GM12878 (cell line): ENCODE data around the gene CLDN34.

ENCODE experiments used
- BRCA1 ChIP-seq: IDR thresholded peaks from 2 replicates; pipeline ENCODE4 v1.6.1; 2011; ENCODE audit warnings: low read depth, low read length, improper control_type of control experiment
- CREB1 ChIP-seq: IDR thresholded peaks from 2 replicates; pipeline ENCODE4 v1.6.1; 2012; ENCODE audit warnings: low read depth, mild to moderate bottlenecking, inconsistent platforms
- CTCF ChIP-seq, 3 experiments: IDR thresholded peaks in 2 of 3; conservative IDR thresholded peaks in 1 of 3; 2 replicates each; pipeline ENCODE4 v1.5.1; 2011; ENCODE audit warnings: low read depth in 3 of 3, low read length in 3 of 3, mild to moderate bottlenecking in 3 of 3, control low read depth in 2 of 3, moderate library complexity in 2 of 3, inconsistent platforms in 1 of 3, mixed read lengths in 1 of 3; ENCODE audit not compliant: control insufficient read depth in 2 of 3, insufficient read depth in 1 of 3; ENCODE audit errors: extremely low read depth in 1 of 3
- ELK1 ChIP-seq: IDR thresholded peaks from 2 replicates; pipeline ENCODE4 v1.6.1; 2012; ENCODE audit warnings: low read depth, low read length, improper control_type of control experiment
- EZH2 ChIP-seq: IDR thresholded peaks from 2 replicates; pipeline ENCODE4 v1.6.1; 2012; ENCODE audit warnings: low read depth, mild to moderate bottlenecking, control low read depth, inconsistent platforms, low read length, borderline replicate concordance; ENCODE audit not compliant: control insufficient read depth
- MYC ChIP-seq: IDR thresholded peaks from 2 replicates; pipeline ENCODE4 v1.6.1; 2011; ENCODE audit warnings: mild to moderate bottlenecking, low read length, moderate library complexity, inconsistent platforms; ENCODE audit not compliant: insufficient read depth, insufficient replicate concordance, insufficient read length, severe bottlenecking
- NRF1 ChIP-seq: conservative IDR thresholded peaks from 2 replicates; pipeline ENCODE4 v1.6.1; 2011; ENCODE audit warnings: mild to moderate bottlenecking, low read depth, low read length, improper control_type of control experiment
- PBX3 ChIP-seq: IDR thresholded peaks from 2 replicates; pipeline ENCODE4 v1.6.1; 2011; ENCODE audit warnings: mild to moderate bottlenecking, low read depth, low read length, moderate library complexity; ENCODE audit not compliant: insufficient replicate concordance
- POLR2A ChIP-seq: IDR thresholded peaks from 2 replicates; pipeline ENCODE4 v1.6.1; 2011; ENCODE audit warnings: low read depth, mild to moderate bottlenecking, low read length
- POLR2AphosphoS5 ChIP-seq: IDR thresholded peaks from 2 replicates; pipeline ENCODE4 v1.6.1; 2011; ENCODE audit warnings: mild to moderate bottlenecking, low read length, inconsistent platforms
- RB1 ChIP-seq: fragments of 450-650 bp; formaldehyde crosslinking; IDR thresholded peaks from 2 replicates; pipeline ENCODE4 v1.6.1; 2017; ENCODE audit warnings: mild to moderate bottlenecking, borderline replicate concordance
- SMC3 ChIP-seq: IDR thresholded peaks from 2 replicates; pipeline ENCODE4 v1.6.1; 2011; ENCODE audit warnings: low read length, improper control_type of control experiment, borderline replicate concordance
- ZNF274 ChIP-seq: IDR thresholded peaks from one replicate; pipeline ENCODE4 v1.8.0; 2011; ENCODE audit not compliant: insufficient read length, insufficient read depth

GRCh38 chrX:9923357-9923756, 43.8 kb upstream of the CLDN34 start:
- TF ChIP-seq EZH2 (no peak), MYC (no peak), RB1 (no peak), SMC3 (no peak), PBX3 (no peak), ZNF274 (no peak), CREB1 (no peak), BRCA1 (no peak), POLR2A (no peak), NRF1 (no peak), POLR2AphosphoS5 (no peak), CTCF (IDR thresholded peaks at IDR 0.05 in 2 of 3, conservative IDR thresholded peaks at IDR 0.05 in 1 of 3; ENCODE audit: control insufficient read depth in 2 of 3, extremely low read depth in 1 of 3, insufficient read depth in 1 of 3, low read depth in 3 of 3, low read length in 3 of 3) (no peak), ELK1 (no peak)
